HCT116 (cell line): Measurements from ENCODE around the gene COQ2. TPM values are rescaled to one million over a fixed set of nuclear protein-coding genes. Genes with fewer than 3 reads are reported as not detected.

Source experiments
- ATAC-seq: fragments of 200-7000 bp; cut with Tn5 transposase; 2 replicates; pipeline ENCODE4 v1.9.1; 2020; ENCODE audit warnings: mild to moderate bottlenecking, moderate library complexity
- BruUV-seq: library from RNA; stranded (reverse); fragments of 400-500 nt; replicated peaks from 2 replicates; lab custom pipeline; 2021; lab: Mats Ljungman, UMichigan
- CTCF ChIA-PET: fragments of 300-600 bp; sonication (Branson Sonifier 250); formaldehyde crosslinking; loops from one replicate; lab custom pipeline; 2021; ENCODE audit warnings: antibody characterized with exemption; lab: Charles Lee
- POLR2A ChIA-PET: fragments of 300-600, 350-600 bp; sonication (Branson Sonifier 250); formaldehyde crosslinking; loops from one replicate; lab custom pipeline; 2021; ENCODE audit warnings: antibody characterized with exemption; lab: Charles Lee
- RAD21 ChIA-PET, 2 experiments: fragments of 300-600 bp; sonication (Branson Sonifier 250); formaldehyde crosslinking; loops; one replicate each; lab custom pipeline; 2023; ENCODE audit warnings: low total read pairs in 2 of 2; ENCODE audit not compliant: uncharacterized antibody in 2 of 2, unreplicated experiment in 2 of 2, low non-redundant PET in 1 of 2; lab: Charles Lee
- DNase-seq: peaks from one replicate; pipeline ENCODE4 v3.0.0-alpha.2; 2010; ENCODE audit warnings: low read depth, low spot score
- H2AFZ ChIP-seq: fragments of 200-600 bp; shearing (Covaris generic), sonication (generic); 2 replicates; pipeline ENCODE4 v1.6.1; 2017; ENCODE audit warnings: low read depth, mixed run types, mixed read lengths, antibody characterized with exemption, low read length; ENCODE audit not compliant: poor library complexity, severe bottlenecking
- H3K27ac ChIP-seq: 2 replicates; pipeline ENCODE4 v1.5.1; 2012; ENCODE audit warnings: low read depth, low read length
- H3K27me3 ChIP-seq: fragments of 200-600 bp; sonication (generic); 2 replicates; pipeline ENCODE4 v1.6.1; 2016; ENCODE audit warnings: mixed run types, low read length, mixed read lengths; ENCODE audit not compliant: insufficient read depth
- H3K36me3 ChIP-seq, 2 experiments: fragments of 200-500 bp in 1 of 2; fragments of 200-600 bp in 1 of 2; sonication (Bioruptor generic) in 1 of 2; sonication (generic) in 1 of 2; 2 replicates each; pipeline versions ENCODE4 v1.5.1 to v1.6.1; 2014 to 2016; ENCODE audit warnings: low read length in 2 of 2, inconsistent platforms in 1 of 2, mixed read lengths in 1 of 2, mixed run types in 1 of 2; ENCODE audit not compliant: insufficient read depth in 2 of 2, control insufficient read depth in 1 of 2
- H3K4me1 ChIP-seq, 2 experiments: fragments of 200-600 bp in 1 of 2; sonication (generic) in 1 of 2; 2 replicates each; pipeline versions ENCODE4 v1.5.1 to v1.6.1; 2012 to 2017; ENCODE audit warnings: low read length in 2 of 2, inconsistent platforms in 1 of 2, mild to moderate bottlenecking in 1 of 2, mixed read lengths in 1 of 2, mixed run types in 1 of 2, moderate library complexity in 1 of 2; ENCODE audit not compliant: insufficient read depth in 2 of 2, control insufficient read depth in 1 of 2
- H3K4me2 ChIP-seq: fragments of 200-600 bp; sonication (generic); 2 replicates; pipeline ENCODE4 v1.6.1; 2017; ENCODE audit warnings: mixed run types, low read length, mixed read lengths
- H3K4me3 ChIP-seq, 2 experiments: fragments of 200-600 bp in 1 of 2; sonication (generic) in 1 of 2; replicated peaks in 1 of 2; 2 replicates each; pipeline ENCODE4 v1.5.1; 2011 to 2016; ENCODE audit warnings: low read length in 2 of 2, control low read depth in 1 of 2, low read depth in 1 of 2, mild to moderate bottlenecking in 1 of 2, mixed read lengths in 1 of 2, mixed run types in 1 of 2
- H3K79me2 ChIP-seq: fragments of 200-600 bp; sonication (generic); 2 replicates; pipeline ENCODE4 v1.6.1; 2017; ENCODE audit warnings: mild to moderate bottlenecking, mixed run types, low read length, moderate library complexity, mixed read lengths; ENCODE audit not compliant: insufficient read depth
- H3K9ac ChIP-seq: fragments of 200-600 bp; sonication (generic); 2 replicates; pipeline ENCODE4 v1.6.1; 2016; ENCODE audit warnings: low read length, mixed read lengths
- H3K9me2 ChIP-seq: fragments of 200-600 bp; sonication (generic), shearing (Covaris generic); 2 replicates; pipeline ENCODE4 v1.6.1; 2017; ENCODE audit warnings: mixed run types, mild to moderate bottlenecking, moderate library complexity; ENCODE audit not compliant: insufficient read depth
- H3K9me3 ChIP-seq, 2 experiments: fragments of 200-500 bp in 1 of 2; fragments of 200-600 bp in 1 of 2; sonication (Bioruptor generic) in 1 of 2; sonication (generic) in 1 of 2; 2 replicates each; pipeline ENCODE4 v1.6.1; 2014 to 2017; ENCODE audit warnings: low read length in 2 of 2, mixed read lengths in 2 of 2, inconsistent platforms in 1 of 2, low read depth in 1 of 2, mild to moderate bottlenecking in 1 of 2, mixed run types in 1 of 2, moderate library complexity in 1 of 2; ENCODE audit not compliant: control insufficient read depth in 1 of 2, insufficient read depth in 1 of 2
- H4K20me1 ChIP-seq: fragments of 200-600 bp; sonication (generic), shearing (Covaris generic); 2 replicates; pipeline ENCODE4 v1.6.1; 2017; ENCODE audit warnings: mixed run types, mild to moderate bottlenecking, moderate library complexity; ENCODE audit not compliant: insufficient read depth
- ATF3 ChIP-seq: IDR thresholded peaks from 2 replicates; pipeline ENCODE4 v1.6.1; 2012
- CEBPB ChIP-seq: IDR thresholded peaks from 2 replicates; pipeline ENCODE4 v1.6.1; 2012; ENCODE audit warnings: low read depth
- CTCF ChIP-seq, 3 experiments: fragments of 200-600 bp in 1 of 3; sonication (generic) in 1 of 3; IDR thresholded peaks in 2 of 3; conservative IDR thresholded peaks in 1 of 3; 2 replicates each; pipeline ENCODE4 v1.5.1; 2012 to 2017; ENCODE audit warnings: low read depth in 2 of 3, low read length in 2 of 3, antibody characterized with exemption in 1 of 3, borderline replicate concordance in 1 of 3, control low read depth in 1 of 3, mild to moderate bottlenecking in 1 of 3, mixed read lengths in 1 of 3, mixed run types in 1 of 3, moderate library complexity in 1 of 3; ENCODE audit not compliant: insufficient read depth in 1 of 3
- POLR2AphosphoS5 ChIP-seq: IDR thresholded peaks from 2 replicates; pipeline ENCODE4 v1.6.1; 2011; ENCODE audit warnings: mild to moderate bottlenecking, low read depth, low read length, moderate library complexity
- RAD21 ChIP-seq: IDR thresholded peaks from 2 replicates; pipeline ENCODE4 v1.6.1; 2012; ENCODE audit warnings: low read depth, mild to moderate bottlenecking
- SRF ChIP-seq: IDR thresholded peaks from 2 replicates; pipeline ENCODE4 v1.6.1; 2012; ENCODE audit warnings: low read depth
- intact Hi-C: fragments of 100-400 bp; cut with micrococcal nuclease; formaldehyde crosslinking; loops from 2 replicates; pipeline ENCODE4 v1.10.0; 2022
- total RNA-seq: library from RNA; stranded (reverse); gene quantifications from one replicate; pipeline ENCODE4 v1.2.1, GENCODE V29; 2021; ENCODE audit not compliant: unreplicated experiment

Gene COQ2
- total RNA-seq, 1 experiment from 2014 or later, result 20.6 TPM

GRCh38 chr4:83237591-83237990 is 47.0 kb downstream of the COQ2 start:
- CTCF ChIA-PET, result no interaction called here
- no peak for ATAC-seq

More at GRCh38 chr4:83237591-83237990, 47.0 kb downstream of the COQ2 start:
- no peak overlapping the region for H2AFZ ChIP-seq
- POLR2A ChIA-PET, result no interaction called here
- no peaks in the 10 kb centered on the region for H3K9me2 ChIP-seq
- no peak overlapping the region for H3K9ac ChIP-seq
- no peak for TF ChIP-seq CTCF (IDR thresholded peaks at IDR 0.05 in 2 of 3, conservative IDR thresholded peaks at IDR 0.05 in 1 of 3; ENCODE audit: borderline replicate concordance in 1 of 3, insufficient read depth in 1 of 3, low read depth in 2 of 3, low read length in 2 of 3)
- no peak for TF ChIP-seq SRF
- TF ChIP-seq ATF3, result no peak
- no peak for TF ChIP-seq POLR2AphosphoS5
- TF ChIP-seq CEBPB, result no peak
- no peak for TF ChIP-seq RAD21
- TF ChIP-seq, all 23 proteins: peak for 0
- DNase-seq, result no peak
- Histone ChIP-seq H3K4me2 (no peak overlapping the region), H3K27ac (no peak overlapping the region), H3K36me3 (no peaks in the 10 kb centered on the region), H4K20me1 (no peaks in the 10 kb centered on the region), H3K9me3 (no peaks in the 10 kb centered on the region), H3K79me2 (no peaks in the 10 kb centered on the region), H3K4me3 (no peak overlapping the region), H3K27me3 (no peaks in the 10 kb centered on the region), H3K4me1 (peaks cover 0 to 22% of the 10 kb centered on the region in 2 experiments; a peak in 2 of 4 replicates)
- RAD21 ChIA-PET, result no interaction called here
- intact Hi-C loops, result no loop called here
- BruUV-seq, result no TSS peak
